GM20000 (cell line): ENCODE data around the gene DTD1.

Source experiments
- DNase-seq: peaks from one replicate; pipeline ENCODE4 v3.0.0; 2012; ENCODE audit warnings: low spot score
- CTCF ChIP-seq: IDR thresholded peaks from 2 replicates; pipeline ENCODE4 v1.5.1; 2012; ENCODE audit warnings: mild to moderate bottlenecking, control low read depth; ENCODE audit errors: extremely low read depth, missing control alignments

The DTD1 gene

GRCh38 chr20:18566892-18567738 is 20.7 kb upstream of the DTD1 start, which contains the start of gene SMIM26:
Gene SMIM26, plus strand, starts transcription at chr20:18567432. Its CDS starts 47 bp downstream, at chr20:18567479.
- peak; percentile 91 for DNase-seq
- TF ChIP-seq CTCF, result no peak

- TF ChIP-seq CTCF, result no peak
- no peak for DNase-seq
Measured at GRCh38 chr20:18567739-18568091, 20.1 kb upstream of the DTD1 start.

- no peak for DNase-seq
- no peak for TF ChIP-seq CTCF
Measured at GRCh38 chr20:18571009-18571408, 16.8 kb upstream of the DTD1 start.

DNA sequence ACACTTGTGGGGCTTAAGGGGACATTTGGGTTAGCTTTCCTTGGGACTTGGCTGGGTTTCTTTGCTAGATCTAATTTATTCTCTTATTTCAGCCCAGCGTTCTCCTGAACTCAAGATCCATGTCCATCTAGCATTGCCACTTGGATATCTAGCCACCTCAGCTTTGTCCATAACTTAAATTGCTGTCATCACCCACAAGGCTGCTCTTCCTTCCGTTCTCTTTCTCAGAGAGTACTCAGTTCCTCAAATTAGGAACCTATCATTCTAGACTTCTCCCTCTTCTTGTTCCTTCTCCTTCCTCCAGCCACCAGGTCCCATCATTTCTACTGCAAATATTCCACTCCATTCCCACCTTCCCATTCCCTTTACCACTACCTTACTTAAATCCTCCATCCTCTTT is 16.3 kb upstream of the DTD1 start:
- TF ChIP-seq CTCF, result no peak

DNA sequence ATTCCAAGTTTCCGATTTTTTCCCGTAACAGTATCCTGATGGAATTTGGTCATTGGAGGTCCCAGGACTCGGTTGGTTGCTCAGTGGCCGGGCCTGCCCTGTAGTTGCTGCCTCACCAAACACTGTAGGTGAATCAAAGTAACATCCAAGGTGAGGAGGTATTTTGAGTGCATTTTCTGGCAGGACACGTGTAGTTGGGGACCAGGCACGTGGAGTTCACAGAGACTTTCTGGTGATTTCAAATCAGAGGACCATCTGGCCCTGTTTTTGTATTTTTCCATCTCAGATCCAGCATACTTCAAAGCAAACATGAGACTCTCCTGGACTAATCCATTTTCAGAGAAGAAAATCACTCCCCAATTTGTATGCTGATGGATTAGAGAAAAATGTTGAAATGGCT is 9.9 kb upstream of the DTD1 start:
- no peak for TF ChIP-seq CTCF
- DNase-seq, result no peak

More for the DNA sequence above, 16.3 kb upstream of the DTD1 start:
- no peak for DNase-seq

DNA sequence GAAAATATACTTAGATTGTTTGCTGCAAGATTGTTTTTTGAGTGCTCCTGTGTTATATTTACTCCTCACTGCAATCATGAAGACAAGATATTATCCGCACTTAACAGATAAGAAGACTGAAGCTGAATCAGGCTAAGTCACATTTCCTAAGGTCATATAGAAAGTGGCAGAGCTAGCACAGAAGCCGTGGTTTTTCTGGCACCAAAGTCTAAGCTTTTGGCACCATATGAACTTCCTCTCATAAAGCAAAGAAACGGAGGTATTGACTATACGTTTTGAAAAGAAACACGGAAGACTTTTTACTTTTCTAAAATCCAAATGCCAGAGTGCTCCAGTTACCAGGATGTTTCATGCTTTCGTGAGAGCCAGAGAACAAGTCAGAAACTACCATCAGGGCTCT is 9.3 kb upstream of the DTD1 start:
- no peak for TF ChIP-seq CTCF
- no peak for DNase-seq

- no peak for DNase-seq
- no peak for TF ChIP-seq CTCF
Measured at GRCh38 chr20:18580012-18580411, 7.8 kb upstream of the DTD1 start.
